ENCODE data around the gene SELENOM.

Gene SELENOM

DNA sequence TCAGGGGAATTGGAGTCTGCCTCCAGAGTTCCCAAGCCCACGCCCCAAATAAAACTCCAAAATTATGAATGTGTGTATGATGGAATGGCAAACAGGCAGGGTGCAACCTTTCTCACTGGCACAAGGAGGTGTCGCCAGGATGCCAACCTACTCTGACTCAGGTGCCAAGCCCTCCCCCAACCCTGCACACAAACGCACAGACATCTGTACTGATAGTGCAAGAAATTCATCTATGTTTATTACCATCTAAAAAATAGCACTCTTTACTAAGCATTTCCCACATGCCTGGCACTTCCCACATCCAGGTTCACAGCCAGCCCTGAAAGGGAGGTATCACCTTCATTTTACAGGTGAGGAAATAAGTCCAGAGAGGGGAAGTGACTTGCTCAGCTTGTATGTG, 31.7 kb upstream of the SELENOM start:
- no peaks in the 10 kb centered on the region for H3K36me3 Mint-ChIP-seq (ENCODE audit: low read depth)
- H3K27me3 Mint-ChIP-seq = no peaks in the 10 kb centered on the region
- no peak overlapping the region for H3K4me3 Mint-ChIP-seq
- H3K9me3 Mint-ChIP-seq = no peaks in the 10 kb centered on the region
- no peaks in the 10 kb centered on the region for H3K4me1 Mint-ChIP-seq (ENCODE audit: low read depth)
- H3K27ac Mint-ChIP-seq = no peak overlapping the region

DNA sequence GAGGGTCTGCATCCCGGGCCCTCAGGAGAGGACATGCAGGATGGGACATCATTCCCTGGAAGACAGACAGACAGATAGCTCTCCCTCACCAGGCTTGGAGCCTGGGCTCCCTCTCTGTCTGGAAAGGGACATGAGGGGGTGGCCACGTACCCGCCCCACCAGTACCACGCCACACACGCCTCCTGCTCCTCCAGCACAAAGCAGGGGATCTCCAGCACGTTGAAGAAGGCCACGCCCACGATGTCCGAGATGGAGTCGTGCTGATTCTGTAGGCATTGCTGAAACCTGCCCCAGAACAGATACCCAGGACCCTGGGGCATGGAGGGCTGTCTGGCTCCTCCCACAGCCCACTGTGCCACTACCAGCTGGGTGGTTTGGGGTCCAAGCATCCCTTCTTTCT, 30.8 kb upstream of the SELENOM start:
- Mint-ChIP-seq H3K36me3 (ENCODE audit: low read depth) (no peaks in the 10 kb centered on the region), H3K27me3 (no peaks in the 10 kb centered on the region), H3K4me1 (ENCODE audit: low read depth) (no peaks in the 10 kb centered on the region), H3K27ac (no peak overlapping the region), H3K9me3 (no peaks in the 10 kb centered on the region), H3K4me3 (no peak overlapping the region)

DNA sequence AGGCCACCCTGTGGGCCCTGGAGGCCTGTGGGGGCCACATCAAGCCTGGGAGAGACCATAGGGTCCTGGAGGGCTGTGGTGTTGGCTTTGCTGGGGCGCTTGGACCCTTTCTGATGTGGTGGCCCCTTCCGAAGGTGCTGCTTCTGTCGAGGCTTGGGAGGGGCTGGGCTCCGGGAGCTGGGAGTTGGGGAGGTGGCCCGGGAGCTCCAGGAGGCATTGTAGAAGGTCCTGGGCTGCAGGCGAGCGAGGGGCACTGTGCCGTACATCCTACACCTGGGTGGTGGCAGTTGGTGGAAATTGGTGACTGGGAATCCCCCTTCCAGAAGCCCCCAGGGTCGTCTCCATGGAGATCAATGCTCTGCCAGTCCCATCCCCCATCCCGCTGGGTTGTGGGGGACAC, 30.4 kb upstream of the SELENOM start:
- Mint-ChIP-seq H3K27ac (no peak overlapping the region), H3K4me3 (no peak overlapping the region), H3K9me3 (no peaks in the 10 kb centered on the region), H3K36me3 (ENCODE audit: low read depth) (no peaks in the 10 kb centered on the region), H3K27me3 (no peaks in the 10 kb centered on the region), H3K4me1 (ENCODE audit: low read depth) (no peaks in the 10 kb centered on the region)

DNA sequence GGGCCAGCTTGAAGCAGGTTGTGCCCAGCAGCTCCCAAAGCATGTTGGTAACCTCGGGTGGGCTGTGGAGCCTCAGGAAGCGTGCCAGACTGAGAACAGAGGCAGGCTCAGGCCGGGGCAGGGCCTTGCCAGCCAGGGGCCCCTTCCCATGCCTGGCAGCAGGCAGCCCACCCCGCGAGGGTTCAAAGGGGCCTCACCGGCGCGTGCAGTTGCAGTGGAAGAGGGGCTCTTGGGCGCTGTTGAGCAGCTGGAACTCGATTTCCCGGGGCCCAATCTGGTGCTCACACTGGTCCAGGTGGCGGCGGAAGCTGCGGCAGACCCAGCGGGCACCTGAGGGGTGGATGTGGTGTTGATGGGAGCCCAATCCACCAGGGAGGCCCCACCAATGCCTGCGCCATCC, 29.3 kb upstream of the SELENOM start:
- Mint-ChIP-seq H3K27me3 (no peaks in the 10 kb centered on the region), H3K9me3 (no peaks in the 10 kb centered on the region), H3K4me1 (ENCODE audit: low read depth) (no peaks in the 10 kb centered on the region), H3K27ac (no peak overlapping the region), H3K4me3 (no peak overlapping the region), H3K36me3 (ENCODE audit: low read depth) (no peaks in the 10 kb centered on the region)

DNA sequence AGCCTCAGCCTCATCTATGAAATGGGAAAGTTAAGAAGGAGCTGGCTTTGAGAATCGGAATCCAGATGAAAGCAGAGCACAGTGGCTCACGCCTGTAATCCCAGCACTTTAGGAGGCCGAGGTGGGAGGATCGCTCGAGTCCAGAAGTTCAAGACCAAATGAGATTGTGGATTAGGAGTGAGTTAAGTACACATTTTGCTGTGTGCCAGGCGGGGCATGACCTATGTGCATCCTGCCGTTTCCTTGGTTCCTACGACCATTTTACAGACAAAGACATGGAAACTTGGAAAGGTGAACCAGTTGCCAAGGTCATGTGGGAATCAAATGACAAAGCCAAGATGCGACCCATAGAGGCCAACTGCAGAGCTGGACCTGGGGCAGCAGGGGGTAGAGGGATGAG, 28.8 kb upstream of the SELENOM start:
- H3K36me3 Mint-ChIP-seq (ENCODE audit: low read depth) = no peaks in the 10 kb centered on the region
- no peak overlapping the region for H3K27ac Mint-ChIP-seq
- no peaks in the 10 kb centered on the region for H3K4me1 Mint-ChIP-seq (ENCODE audit: low read depth)
- H3K27me3 Mint-ChIP-seq = no peaks in the 10 kb centered on the region
- no peaks in the 10 kb centered on the region for H3K9me3 Mint-ChIP-seq
- H3K4me3 Mint-ChIP-seq = no peak overlapping the region

DNA sequence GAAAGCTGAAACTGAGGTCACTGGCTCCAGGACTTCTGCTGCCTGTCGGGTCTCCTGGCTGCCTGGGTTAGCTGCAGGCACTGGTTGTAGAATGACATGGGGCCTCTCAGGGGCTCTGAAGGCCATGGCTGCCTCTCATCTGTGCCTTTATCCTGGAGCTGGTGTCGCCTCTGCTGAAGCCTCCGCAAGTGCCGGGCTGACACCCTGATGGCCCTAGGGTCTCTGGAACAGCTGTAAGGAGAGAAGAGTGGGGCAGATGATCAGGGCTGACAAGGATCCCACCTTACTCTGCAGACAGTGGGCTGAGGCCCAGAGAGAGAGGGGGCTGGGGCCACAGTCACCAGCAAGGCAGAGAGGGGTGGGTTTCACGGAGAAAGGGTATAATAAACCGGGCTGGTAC, 28.3 kb upstream of the SELENOM start:
- no peak overlapping the region for H3K27ac Mint-ChIP-seq
- H3K4me3 Mint-ChIP-seq = no peak overlapping the region
- H3K9me3 Mint-ChIP-seq = no peaks in the 10 kb centered on the region
- H3K36me3 Mint-ChIP-seq (ENCODE audit: low read depth) = no peaks in the 10 kb centered on the region
- H3K4me1 Mint-ChIP-seq (ENCODE audit: low read depth) = no peaks in the 10 kb centered on the region
- H3K27me3 Mint-ChIP-seq = no peaks in the 10 kb centered on the region

DNA sequence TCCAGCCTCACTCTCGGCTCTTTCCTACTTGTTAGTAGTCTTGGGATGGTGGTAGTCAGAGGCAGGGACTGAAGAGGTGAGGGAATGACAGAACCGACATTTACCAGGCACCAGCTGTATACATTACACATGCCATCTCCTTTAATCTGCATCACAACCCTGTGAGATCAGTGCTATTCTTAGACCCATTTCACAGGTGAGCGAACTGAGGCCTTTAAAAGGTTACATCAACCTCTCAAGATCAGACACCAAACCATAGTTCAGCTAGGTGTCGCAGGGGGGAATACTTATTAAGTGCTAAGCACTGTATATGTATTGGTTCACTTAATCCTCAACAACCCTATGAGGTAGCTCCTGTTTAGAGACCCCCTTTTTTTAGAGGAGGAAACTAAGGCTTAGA, 27.3 kb upstream of the SELENOM start:
- no peak overlapping the region for H3K27ac Mint-ChIP-seq
- no peaks in the 10 kb centered on the region for H3K9me3 Mint-ChIP-seq
- no peaks in the 10 kb centered on the region for H3K4me1 Mint-ChIP-seq (ENCODE audit: low read depth)
- H3K36me3 Mint-ChIP-seq (ENCODE audit: low read depth) = no peaks in the 10 kb centered on the region
- no peaks in the 10 kb centered on the region for H3K27me3 Mint-ChIP-seq
- H3K4me3 Mint-ChIP-seq = no peak overlapping the region

DNA sequence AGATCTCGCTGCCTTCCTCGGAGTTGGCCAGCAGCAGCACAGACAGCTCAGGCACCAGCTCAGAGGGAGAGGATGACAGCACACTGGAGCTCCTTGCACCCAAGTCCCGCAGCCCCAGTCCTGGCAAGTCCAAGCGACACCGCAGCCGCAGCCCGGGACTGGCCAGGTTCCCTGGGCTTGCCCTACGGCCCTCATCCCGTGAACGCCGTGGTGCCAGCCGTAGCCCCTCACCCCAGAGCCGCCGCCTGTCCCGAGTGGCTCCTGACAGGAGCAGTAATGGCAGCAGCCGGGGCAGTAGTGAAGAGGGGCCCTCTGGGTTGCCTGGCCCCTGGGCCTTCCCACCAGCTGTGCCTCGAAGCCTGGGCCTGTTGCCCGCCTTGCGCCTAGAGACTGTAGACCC, 26.5 kb upstream of the SELENOM start:
- H3K4me3 Mint-ChIP-seq = no peak overlapping the region

DNA sequence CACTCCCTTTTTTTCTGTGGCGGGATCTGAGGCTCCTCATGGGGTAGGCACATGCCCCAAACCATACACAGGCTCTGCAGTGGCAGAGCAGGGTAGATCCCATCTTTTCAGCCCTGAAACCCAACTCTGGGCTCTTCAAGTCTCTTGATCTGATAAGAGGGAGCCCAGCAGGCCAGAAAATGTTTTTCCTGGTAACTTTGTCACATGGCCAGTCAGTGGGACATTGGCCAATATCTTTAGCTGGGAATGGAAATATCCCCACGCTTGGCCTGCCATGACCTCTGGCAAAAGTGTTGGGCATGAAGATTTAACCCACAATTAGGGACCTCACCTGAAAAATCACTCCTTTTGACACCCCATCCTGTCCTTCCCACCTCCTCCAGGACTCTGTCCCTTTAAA, 23.5 kb upstream of the SELENOM start:
- no peak overlapping the region for H3K27ac Mint-ChIP-seq
- H3K4me3 Mint-ChIP-seq = no peak overlapping the region
- no peaks in the 10 kb centered on the region for H3K9me3 Mint-ChIP-seq
- no peaks in the 10 kb centered on the region for H3K36me3 Mint-ChIP-seq (ENCODE audit: low read depth)
- no peaks in the 10 kb centered on the region for H3K27me3 Mint-ChIP-seq
- H3K4me1 Mint-ChIP-seq (ENCODE audit: low read depth) = no peaks in the 10 kb centered on the region

More for the DNA sequence above, 26.5 kb upstream of the SELENOM start:
- Mint-ChIP-seq H3K36me3 (ENCODE audit: low read depth) (no peaks in the 10 kb centered on the region), H3K27me3 (no peaks in the 10 kb centered on the region), H3K4me1 (ENCODE audit: low read depth) (no peaks in the 10 kb centered on the region), H3K27ac (no peak overlapping the region), H3K9me3 (no peaks in the 10 kb centered on the region)

DNA sequence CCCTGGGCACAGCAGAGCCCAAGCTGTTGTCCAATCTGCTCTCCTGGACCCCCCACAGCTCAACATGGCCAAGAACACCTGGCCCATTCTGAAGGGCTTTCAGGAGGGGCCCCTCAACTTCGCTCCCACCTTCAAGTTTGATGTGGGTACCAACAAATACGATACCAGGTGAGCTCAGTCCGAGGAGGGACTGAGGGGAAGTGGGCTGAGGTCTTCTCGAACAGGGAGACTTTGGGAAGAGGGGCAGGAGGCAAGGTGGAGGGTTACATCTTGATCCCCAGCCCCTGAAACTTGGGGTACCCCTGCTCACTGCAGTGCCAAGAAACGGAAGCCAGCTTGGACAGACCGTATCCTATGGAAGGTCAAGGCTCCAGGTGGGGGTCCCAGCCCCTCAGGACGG, 20.8 kb upstream of the SELENOM start:
- H3K9me3 Mint-ChIP-seq = no peaks in the 10 kb centered on the region

DNA sequence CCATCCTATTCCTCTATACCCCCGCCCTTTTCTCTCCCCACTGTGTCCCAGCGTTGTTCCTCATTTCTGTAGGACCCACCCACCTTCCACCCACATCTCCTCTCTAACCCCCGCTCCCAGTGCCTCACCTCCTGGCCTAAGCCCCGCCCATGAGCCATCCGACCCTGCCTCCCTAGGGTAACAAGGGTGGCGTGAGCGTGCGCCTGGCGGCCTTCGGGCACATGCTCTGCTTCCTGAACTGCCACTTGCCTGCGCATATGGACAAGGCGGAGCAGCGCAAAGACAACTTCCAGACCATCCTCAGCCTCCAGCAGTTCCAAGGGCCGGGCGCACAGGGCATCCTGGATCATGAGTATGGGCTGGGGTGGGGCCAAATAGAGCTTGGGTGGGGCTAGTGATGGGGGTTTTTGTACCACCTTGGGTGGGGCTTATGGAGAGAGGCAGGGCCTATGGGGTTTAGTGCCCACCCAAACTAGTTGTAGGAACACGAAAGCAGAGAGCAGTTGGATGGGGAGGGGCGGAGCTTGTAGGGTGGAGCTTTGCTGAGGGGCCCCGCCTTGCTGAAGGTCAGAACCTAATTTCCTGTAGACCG, 19.9 kb upstream of the SELENOM start:
- Mint-ChIP-seq H3K9me3 (no peaks in the 10 kb centered on the region), H3K27me3 (no peaks in the 10 kb centered on the region), H3K36me3 (ENCODE audit: low read depth) (no peaks in the 10 kb centered on the region), H3K4me1 (ENCODE audit: low read depth) (no peaks in the 10 kb centered on the region), H3K27ac (no peak overlapping the region), H3K4me3 (no peak overlapping the region)

More for the DNA sequence above, 20.8 kb upstream of the SELENOM start:
- H3K4me3 Mint-ChIP-seq = no peak overlapping the region
- H3K27me3 Mint-ChIP-seq = no peaks in the 10 kb centered on the region
- H3K4me1 Mint-ChIP-seq (ENCODE audit: low read depth) = no peaks in the 10 kb centered on the region
- H3K27ac Mint-ChIP-seq = no peak overlapping the region
- H3K36me3 Mint-ChIP-seq (ENCODE audit: low read depth) = no peaks in the 10 kb centered on the region

DNA sequence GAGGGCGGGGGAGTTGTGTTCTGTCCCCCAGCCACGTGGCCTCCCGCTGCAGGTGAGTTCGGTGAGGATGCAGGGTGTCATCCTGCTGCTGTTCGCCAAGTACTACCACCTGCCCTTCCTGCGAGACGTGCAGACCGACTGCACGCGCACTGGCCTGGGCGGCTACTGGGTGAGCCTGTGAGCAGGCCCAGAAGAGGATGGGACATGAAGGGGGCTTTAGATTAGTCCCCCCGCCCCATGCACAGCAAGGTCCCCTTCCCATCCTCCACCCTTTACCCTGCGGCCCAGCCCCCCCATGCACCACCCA, 19.5 kb upstream of the SELENOM start:
- no peaks in the 10 kb centered on the region for H3K9me3 Mint-ChIP-seq
- H3K4me1 Mint-ChIP-seq (ENCODE audit: low read depth) = no peaks in the 10 kb centered on the region
- H3K27me3 Mint-ChIP-seq = no peaks in the 10 kb centered on the region
- no peak overlapping the region for H3K4me3 Mint-ChIP-seq
- H3K27ac Mint-ChIP-seq = no peak overlapping the region
- no peaks in the 10 kb centered on the region for H3K36me3 Mint-ChIP-seq (ENCODE audit: low read depth)

DNA sequence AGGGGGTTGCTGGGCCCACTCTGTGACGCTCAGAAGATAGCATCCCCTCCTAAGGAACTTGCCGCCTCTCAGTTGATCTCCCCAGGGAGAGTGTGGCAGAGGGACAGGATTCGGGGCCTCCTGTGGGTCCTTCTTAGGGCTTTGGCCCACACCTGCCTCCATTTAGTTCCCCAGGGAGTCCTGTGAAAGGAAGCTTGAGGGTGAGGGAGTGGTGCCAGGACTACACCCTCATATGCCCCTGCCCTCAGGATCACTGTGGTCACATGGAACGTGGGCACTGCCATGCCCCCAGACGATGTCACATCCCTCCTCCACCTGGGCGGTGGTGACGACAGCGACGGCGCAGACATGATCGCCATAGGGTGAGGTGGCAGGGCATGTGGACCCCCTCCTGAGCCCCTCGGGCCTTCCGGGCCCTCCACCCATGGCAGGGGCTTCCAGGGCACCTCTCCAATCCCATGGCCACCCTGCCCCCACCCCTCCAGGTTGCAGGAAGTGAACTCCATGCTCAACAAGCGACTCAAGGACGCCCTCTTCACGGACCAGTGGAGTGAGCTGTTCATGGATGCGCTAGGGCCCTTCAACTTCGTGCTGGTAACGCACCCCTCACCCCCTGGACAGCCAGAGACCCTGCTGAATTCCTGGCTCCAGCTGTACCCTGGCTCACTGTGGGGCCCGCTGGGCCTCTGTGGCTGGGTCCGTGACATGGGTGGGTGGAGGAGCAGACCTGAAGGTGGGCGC, 18.9 kb upstream of the SELENOM start:
- Mint-ChIP-seq H3K36me3 (ENCODE audit: low read depth) (no peaks in the 10 kb centered on the region), H3K4me1 (ENCODE audit: low read depth) (no peaks in the 10 kb centered on the region), H3K27ac (no peak overlapping the region), H3K4me3 (no peak overlapping the region), H3K9me3 (no peaks in the 10 kb centered on the region), H3K27me3 (no peaks in the 10 kb centered on the region)

DNA sequence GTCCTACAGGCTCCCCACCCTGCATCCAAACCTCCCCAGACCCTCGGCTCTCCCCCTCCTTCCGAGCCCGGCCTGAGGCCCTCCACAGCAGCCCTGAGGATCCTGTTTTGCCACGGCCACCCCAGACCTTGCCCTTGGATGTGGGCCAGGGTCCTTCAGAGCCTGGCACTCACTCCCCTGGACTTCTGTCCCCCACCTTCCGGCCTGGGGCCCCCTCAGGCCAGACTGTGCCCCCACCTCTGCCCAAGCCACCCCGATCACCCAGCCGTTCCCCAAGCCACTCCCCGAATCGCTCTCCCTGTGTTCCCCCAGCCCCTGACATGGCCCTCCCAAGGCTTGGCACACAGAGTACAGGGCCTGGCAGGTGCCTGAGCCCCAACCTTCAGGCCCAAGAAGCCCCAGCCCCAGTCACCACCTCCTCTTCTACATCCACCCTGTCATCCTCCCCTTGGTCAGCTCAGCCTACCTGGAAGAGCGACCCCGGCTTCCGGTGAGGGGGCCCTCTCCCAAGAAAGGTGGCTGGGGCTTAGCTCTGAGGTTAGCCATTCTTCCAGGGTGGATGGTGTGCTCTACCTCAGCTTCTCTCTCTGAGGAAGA, 18.3 kb upstream of the SELENOM start:
- H3K4me1 Mint-ChIP-seq (ENCODE audit: low read depth) = no peaks in the 10 kb centered on the region
- no peak overlapping the region for H3K27ac Mint-ChIP-seq
- H3K36me3 Mint-ChIP-seq (ENCODE audit: low read depth) = no peaks in the 10 kb centered on the region

DNA sequence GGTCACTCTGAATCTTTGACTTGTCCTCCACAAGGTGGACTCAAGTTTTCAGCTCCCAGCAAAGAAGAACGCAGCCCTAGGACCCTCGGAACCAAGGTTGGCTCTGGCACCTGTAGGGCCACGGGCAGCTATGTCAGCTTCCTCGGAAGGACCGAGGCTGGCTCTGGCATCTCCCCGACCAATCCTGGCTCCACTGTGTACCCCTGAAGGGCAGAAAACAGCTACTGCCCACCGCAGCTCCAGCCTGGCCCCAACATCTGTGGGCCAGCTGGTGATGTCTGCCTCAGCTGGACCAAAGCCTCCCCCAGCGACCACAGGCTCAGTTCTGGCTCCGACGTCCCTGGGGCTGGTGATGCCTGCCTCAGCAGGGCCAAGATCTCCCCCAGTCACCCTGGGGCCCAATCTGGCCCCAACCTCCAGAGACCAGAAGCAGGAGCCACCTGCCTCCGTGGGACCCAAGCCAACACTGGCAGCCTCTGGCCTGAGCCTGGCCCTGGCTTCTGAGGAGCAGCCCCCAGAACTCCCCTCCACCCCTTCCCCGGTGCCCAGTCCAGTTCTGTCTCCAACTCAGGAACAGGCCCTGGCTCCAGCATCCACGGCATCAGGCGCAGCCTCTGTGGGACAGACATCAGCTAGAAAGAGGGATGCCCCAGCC, 17.6 kb upstream of the SELENOM start:
- Mint-ChIP-seq H3K36me3 (ENCODE audit: low read depth) (no peaks in the 10 kb centered on the region), H3K9me3 (no peaks in the 10 kb centered on the region), H3K4me1 (ENCODE audit: low read depth) (no peaks in the 10 kb centered on the region), H3K27ac (no peak overlapping the region), H3K27me3 (no peaks in the 10 kb centered on the region), H3K4me3 (no peak overlapping the region)

More for the DNA sequence above, 18.3 kb upstream of the SELENOM start:
- no peak overlapping the region for H3K4me3 Mint-ChIP-seq
- H3K27me3 Mint-ChIP-seq = no peaks in the 10 kb centered on the region
- no peaks in the 10 kb centered on the region for H3K9me3 Mint-ChIP-seq
